Measurements from ENCODE around the gene HDAC9. TPM values are rescaled to one million over a fixed set of nuclear protein-coding genes. Genes with fewer than 3 reads are reported as not detected.
A peak's percentile ranks its signal among the peaks of the same experiment; 100 is the strongest.

Gene HDAC9
- polyA plus RNA-seq, 1 of the 3 experiments (the other 2 are of a cell fraction) = 11.6 TPM

- H3K27ac ChIP-seq (ENCODE audit: low read depth in 2 of 2, low read length in 1 of 2) = peak overlapping the region; percentile 0 to 31; a peak in 2 of 4 replicates
- ChIA-PET POLR2A (no interaction called here), CTCF (interaction anchor here (0.9 to 1.8 kb wide), 4 partner anchors 11 to 109 kb away, joined by 3 to 5 read pairs (median 4); no protein-coding TSS in a partner anchor)
- no peak overlapping the region for H3K4me2 ChIP-seq
- no peaks in the 10 kb centered on the region for H3K27me3 ChIP-seq (ENCODE audit: insufficient read depth)
- no peak overlapping the region for H3K4me3 ChIP-seq (ENCODE audit: low read depth in 2 of 2, low read length in 1 of 2)
- DNase-seq = no peak
- WGBS (ENCODE audit: low lambda C conversion rate) = 34% methylated on average over 3 of the region's 3 CpGs
- peaks cover 6% of the 10 kb centered on the region for H3F3A ChIP-seq (replicated peaks; ENCODE audit: insufficient read depth)
- peak overlapping the region; percentile 77; the same call in 1 of the 2 replicates for H2AFZ ChIP-seq (ENCODE audit: low read depth)
- no peaks in the 10 kb centered on the region for H3K79me2 ChIP-seq (ENCODE audit: insufficient read depth)
- TF ChIP-seq FOSL2 (IDR thresholded peaks at IDR 0.05; ENCODE audit: borderline replicate concordance, low read depth) (no peak), RCOR1 (IDR thresholded peaks at IDR 0.05; ENCODE audit: low read length) (0 out of 2 replicates have a peak, but pooled peaks have one; percentile 30), TCF12 (IDR thresholded peaks at IDR 0.05) (0 out of 2 replicates have a peak, but pooled peaks have one; percentile 8), TEAD4 (IDR thresholded peaks at IDR 0.05; ENCODE audit: borderline replicate concordance, insufficient read depth) (no peak), TAF1 (IDR thresholded peaks at IDR 0.05; ENCODE audit: borderline replicate concordance, low read depth, low read length) (no peak), YY1 (IDR thresholded peaks at IDR 0.05; ENCODE audit: low read depth) (no peak), GATA2 (CRISPR knock-in tag; IDR thresholded peaks at IDR 0.05) (peak; percentile 41; the same call in 1 of the 2 replicates), EP300 (IDR thresholded peaks at IDR 0.05; ENCODE audit: borderline replicate concordance in 1 of 2, low read depth in 1 of 2, low read length in 1 of 2) (peak in 1 of 2 experiments; percentile 43; a peak in 1 of 4 replicates), PBX3 (IDR thresholded peaks at IDR 0.05) (0 out of 2 replicates have a peak, but pooled peaks have one; percentile 6), CHD2 (IDR thresholded peaks at IDR 0.05; ENCODE audit: low read length, partially characterized antibody) (no peak), REST (IDR thresholded peaks at IDR 0.05; ENCODE audit: low read depth, low read length) (no peak), GABPA (IDR thresholded peaks at IDR 0.05; ENCODE audit: low read depth) (no peak), POLR2AphosphoS5 (IDR thresholded peaks at IDR 0.05; ENCODE audit: low read depth, low read length) (no peak)
- TF ChIP-seq, protein P1, sequence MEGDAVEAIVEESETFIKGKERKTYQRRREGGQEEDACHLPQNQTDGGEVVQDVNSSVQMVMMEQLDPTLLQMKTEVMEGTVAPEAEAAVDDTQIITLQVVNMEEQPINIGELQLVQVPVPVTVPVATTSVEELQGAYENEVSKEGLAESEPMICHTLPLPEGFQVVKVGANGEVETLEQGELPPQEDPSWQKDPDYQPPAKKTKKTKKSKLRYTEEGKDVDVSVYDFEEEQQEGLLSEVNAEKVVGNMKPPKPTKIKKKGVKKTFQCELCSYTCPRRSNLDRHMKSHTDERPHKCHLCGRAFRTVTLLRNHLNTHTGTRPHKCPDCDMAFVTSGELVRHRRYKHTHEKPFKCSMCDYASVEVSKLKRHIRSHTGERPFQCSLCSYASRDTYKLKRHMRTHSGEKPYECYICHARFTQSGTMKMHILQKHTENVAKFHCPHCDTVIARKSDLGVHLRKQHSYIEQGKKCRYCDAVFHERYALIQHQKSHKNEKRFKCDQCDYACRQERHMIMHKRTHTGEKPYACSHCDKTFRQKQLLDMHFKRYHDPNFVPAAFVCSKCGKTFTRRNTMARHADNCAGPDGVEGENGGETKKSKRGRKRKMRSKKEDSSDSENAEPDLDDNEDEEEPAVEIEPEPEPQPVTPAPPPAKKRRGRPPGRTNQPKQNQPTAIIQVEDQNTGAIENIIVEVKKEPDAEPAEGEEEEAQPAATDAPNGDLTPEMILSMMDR (IDR thresholded peaks at IDR 0.05) = no peak
- TF ChIP-seq, protein P2, sequence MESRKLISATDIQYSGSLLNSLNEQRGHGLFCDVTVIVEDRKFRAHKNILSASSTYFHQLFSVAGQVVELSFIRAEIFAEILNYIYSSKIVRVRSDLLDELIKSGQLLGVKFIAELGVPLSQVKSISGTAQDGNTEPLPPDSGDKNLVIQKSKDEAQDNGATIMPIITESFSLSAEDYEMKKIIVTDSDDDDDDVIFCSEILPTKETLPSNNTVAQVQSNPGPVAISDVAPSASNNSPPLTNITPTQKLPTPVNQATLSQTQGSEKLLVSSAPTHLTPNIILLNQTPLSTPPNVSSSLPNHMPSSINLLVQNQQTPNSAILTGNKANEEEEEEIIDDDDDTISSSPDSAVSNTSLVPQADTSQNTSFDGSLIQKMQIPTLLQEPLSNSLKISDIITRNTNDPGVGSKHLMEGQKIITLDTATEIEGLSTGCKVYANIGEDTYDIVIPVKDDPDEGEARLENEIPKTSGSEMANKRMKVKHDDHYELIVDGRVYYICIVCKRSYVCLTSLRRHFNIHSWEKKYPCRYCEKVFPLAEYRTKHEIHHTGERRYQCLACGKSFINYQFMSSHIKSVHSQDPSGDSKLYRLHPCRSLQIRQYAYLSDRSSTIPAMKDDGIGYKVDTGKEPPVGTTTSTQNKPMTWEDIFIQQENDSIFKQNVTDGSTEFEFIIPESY (IDR thresholded peaks at IDR 0.05; ENCODE audit: borderline replicate concordance, low read depth) = no peak
- H3K9me2 ChIP-seq = no peaks in the 10 kb centered on the region
- no peaks in the 10 kb centered on the region for H3K36me3 ChIP-seq (replicated peaks in 1 of 2; ENCODE audit: control insufficient read depth in 1 of 2, insufficient read depth in 2 of 2, low read length in 1 of 2)
- H4K20me1 ChIP-seq (ENCODE audit: insufficient read depth) = no peaks in the 10 kb centered on the region
- H3K4me1 ChIP-seq (ENCODE audit: control insufficient read depth in 1 of 2, insufficient read depth in 2 of 2, low read depth in 1 of 2, low read length in 1 of 2) = peaks cover 4 to 21% of the 10 kb centered on the region in 2 experiments; a peak in 2 of 4 replicates
- no peak overlapping the region for H3K9ac ChIP-seq
- H3K9me3 ChIP-seq = 0 out of 2 replicates have a peak, but pooled peaks cover 4% of the 10 kb centered on the region
Measured at GRCh38 chr7:18461785-18462467, 33.6 kb upstream of the HDAC9 start.

Data from SK-N-SH (cell line).